BLaER1 treated with 17β-estradiol and CSF1 and Interleukin-3, amounts not matched to agents 10 nM and 100 nM (cell line): ENCODE data around the gene DNAI4.
A peak's percentile ranks its signal among the peaks of the same experiment; 100 is the strongest.
"Not testable (repeated sequence)": the region's sequence is repeated elsewhere in the genome, so short reads cannot be mapped to it uniquely, and the experiment has no call there.

Experiments
- H3K27ac ChIP-seq, 11 experiments: shearing (Covaris generic); formaldehyde crosslinking; 2 replicates each; pipeline ENCODE4 v1.8.1; 2022
- H3K27me3 ChIP-seq, 11 experiments: shearing (Covaris generic); formaldehyde crosslinking; 2 replicates each; pipeline ENCODE4 v1.8.1; 2022
- H3K36me3 ChIP-seq, 11 experiments: shearing (Covaris generic); formaldehyde crosslinking; 2 replicates each; pipeline ENCODE4 v1.8.1; 2022
- H3K4me1 ChIP-seq, 10 experiments: shearing (Covaris generic); formaldehyde crosslinking; 2 replicates each; pipeline ENCODE4 v1.8.1; 2022
- H3K4me2 ChIP-seq, 11 experiments: shearing (Covaris generic); formaldehyde crosslinking; 2 replicates each; pipeline ENCODE4 v1.8.1; 2022
- H3K4me3 ChIP-seq, 10 experiments: shearing (Covaris generic); formaldehyde crosslinking; 2 replicates each; pipeline ENCODE4 v1.8.1; 2022
- H3K9ac ChIP-seq, 11 experiments: shearing (Covaris generic); formaldehyde crosslinking; 2 replicates each; pipeline ENCODE4 v1.8.1; 2022
- H3K9me3 ChIP-seq, 11 experiments: shearing (Covaris generic); formaldehyde crosslinking; replicated peaks in 1 of 11; 2 replicates each; pipeline ENCODE4 v1.8.1; 2022
- H4K20me1 ChIP-seq, 11 experiments: shearing (Covaris generic); formaldehyde crosslinking; 2 replicates each; pipeline ENCODE4 v1.8.1; 2022
- Cebpa-rat ChIP-seq, 11 experiments: shearing (Covaris generic); IDR thresholded peaks; 2 replicates each; pipeline ENCODE4 v1.8.1; 2022

Gene DNAI4

GRCh38 chr1:66787641-66788040, 137.0 kb downstream of the DNAI4 start:
- Histone ChIP-seq H3K4me3 (no peak overlapping the region), H3K4me2 (peak overlapping the region in 2 of 11 experiments; percentile 8 to 69; a peak in 1 of 22 replicates), H3K36me3 (no peaks in the 10 kb centered on the region), H4K20me1 (no peaks in the 10 kb centered on the region), H3K27me3 (no peaks in the 10 kb centered on the region), H3K9ac (no peak overlapping the region), H3K9me3 (no peaks in the 10 kb centered on the region), H3K27ac (no peak overlapping the region), H3K4me1 (peaks cover 0 to 16% (median 8%) of the 10 kb centered on the region in 10 experiments; a peak in 9 of 20 replicates)
- TF ChIP-seq Cebpa-rat (IDR thresholded peaks at IDR 0.05): no peak

GRCh38 chr1:66785800-66786199, 138.9 kb downstream of the DNAI4 start:
- H3K27ac ChIP-seq, H3K4me3 ChIP-seq, H4K20me1 ChIP-seq, H3K9ac ChIP-seq, H3K27me3 ChIP-seq, H3K9me3 ChIP-seq, H3K36me3 ChIP-seq, H3K4me2 ChIP-seq: not testable (repeated sequence)
- peaks cover 0 to 16% (median 8%) of the 10 kb centered on the region in 10 experiments; a peak in 9 of 20 replicates for H3K4me1 ChIP-seq

- H3K4me2 ChIP-seq: no peak overlapping the region
- no peak for TF ChIP-seq Cebpa-rat (IDR thresholded peaks at IDR 0.05)
- H4K20me1 ChIP-seq: no peaks in the 10 kb centered on the region
- no peak overlapping the region for H3K4me3 ChIP-seq
- no peaks in the 10 kb centered on the region for H3K27me3 ChIP-seq
- H3K9ac ChIP-seq: no peak overlapping the region
- H3K36me3 ChIP-seq: no peaks in the 10 kb centered on the region
- no peak overlapping the region for H3K27ac ChIP-seq
- H3K9me3 ChIP-seq: peaks cover 0 to 6% (median 0%) of the 10 kb centered on the region in 11 experiments; a peak in 3 of 22 replicates
- H3K4me1 ChIP-seq: no peaks in the 10 kb centered on the region
Measured at GRCh38 chr1:66779475-66780078, 145.1 kb downstream of the DNAI4 start.

GRCh38 chr1:66778969-66779368, 145.7 kb downstream of the DNAI4 start:
- no peak overlapping the region for H3K4me2 ChIP-seq

GRCh38 chr1:66778266-66778665, 146.4 kb downstream of the DNAI4 start:
- Histone ChIP-seq H3K36me3 (no peaks in the 10 kb centered on the region), H3K4me2 (no peak overlapping the region), H3K27ac (no peak overlapping the region), H4K20me1 (no peaks in the 10 kb centered on the region), H3K9ac (no peak overlapping the region), H3K4me3 (no peak overlapping the region), H3K9me3 (peaks cover 0 to 6% (median 0%) of the 10 kb centered on the region in 11 experiments; a peak in 3 of 22 replicates), H3K4me1 (peaks cover 0 to 7% (median 6%) of the 10 kb centered on the region in 10 experiments; a peak in 6 of 20 replicates), H3K27me3 (no peaks in the 10 kb centered on the region)
- TF ChIP-seq Cebpa-rat (IDR thresholded peaks at IDR 0.05): no peak

More at GRCh38 chr1:66778969-66779368, 145.7 kb downstream of the DNAI4 start:
- no peak overlapping the region for H3K4me3 ChIP-seq
- no peaks in the 10 kb centered on the region for H4K20me1 ChIP-seq
- H3K27me3 ChIP-seq: no peaks in the 10 kb centered on the region
- no peak overlapping the region for H3K9ac ChIP-seq
- H3K9me3 ChIP-seq: peaks cover 0 to 6% (median 0%) of the 10 kb centered on the region in 11 experiments; a peak in 3 of 22 replicates
- no peak overlapping the region for H3K27ac ChIP-seq
- no peak for TF ChIP-seq Cebpa-rat (IDR thresholded peaks at IDR 0.05)
- H3K36me3 ChIP-seq: no peaks in the 10 kb centered on the region
- peaks cover 0 to 5% (median 5%) of the 10 kb centered on the region in 10 experiments; a peak in 6 of 20 replicates for H3K4me1 ChIP-seq

- peaks cover 0 to 7% (median 6%) of the 10 kb centered on the region in 10 experiments; a peak in 6 of 20 replicates for H3K4me1 ChIP-seq
- H3K27me3 ChIP-seq: no peaks in the 10 kb centered on the region
- no peaks in the 10 kb centered on the region for H4K20me1 ChIP-seq
- no peaks in the 10 kb centered on the region for H3K36me3 ChIP-seq
- H3K9me3 ChIP-seq: peaks cover 0 to 6% (median 0%) of the 10 kb centered on the region in 11 experiments; a peak in 3 of 22 replicates
- H3K4me3 ChIP-seq: no peak overlapping the region
- H3K4me2 ChIP-seq: no peak overlapping the region
- H3K9ac ChIP-seq: no peak overlapping the region
- TF ChIP-seq Cebpa-rat (IDR thresholded peaks at IDR 0.05): no peak
- H3K27ac ChIP-seq: no peak overlapping the region
Measured at GRCh38 chr1:66777831-66778230, 146.8 kb downstream of the DNAI4 start.

- Histone ChIP-seq H3K9me3 (peaks cover 0 to 5% (median 0%) of the 10 kb centered on the region in 11 experiments; a peak in 2 of 22 replicates), H3K36me3 (no peaks in the 10 kb centered on the region), H3K4me3 (no peak overlapping the region), H3K9ac (no peak overlapping the region), H3K27me3 (no peaks in the 10 kb centered on the region), H3K4me1 (peaks cover 0 to 7% (median 6%) of the 10 kb centered on the region in 10 experiments; a peak in 6 of 20 replicates), H3K27ac (no peak overlapping the region), H3K4me2 (no peak overlapping the region), H4K20me1 (no peaks in the 10 kb centered on the region)
- no peak for TF ChIP-seq Cebpa-rat (IDR thresholded peaks at IDR 0.05)
Measured at GRCh38 chr1:66775646-66776045, 149.0 kb downstream of the DNAI4 start.

GRCh38 chr1:66774438-66774837, 150.2 kb downstream of the DNAI4 start:
- H3K4me2 ChIP-seq: peak overlapping the region in 1 of 11 experiments; percentile 17; a peak in 1 of 22 replicates

GRCh38 chr1:66773227-66773626, 151.4 kb downstream of the DNAI4 start:
- Histone ChIP-seq H3K27me3 (no peaks in the 10 kb centered on the region), H3K9ac (no peak overlapping the region), H3K36me3 (no peaks in the 10 kb centered on the region), H3K4me1 (peaks cover 0 to 7% (median 6%) of the 10 kb centered on the region in 10 experiments; a peak in 6 of 20 replicates), H3K9me3 (no peaks in the 10 kb centered on the region), H4K20me1 (no peaks in the 10 kb centered on the region), H3K4me2 (no peak overlapping the region), H3K4me3 (no peak overlapping the region), H3K27ac (no peak overlapping the region)
- TF ChIP-seq Cebpa-rat (IDR thresholded peaks at IDR 0.05): no peak

More at GRCh38 chr1:66774438-66774837, 150.2 kb downstream of the DNAI4 start:
- Histone ChIP-seq H3K27me3 (no peaks in the 10 kb centered on the region), H3K36me3 (no peaks in the 10 kb centered on the region), H3K4me1 (peaks cover 0 to 7% (median 6%) of the 10 kb centered on the region in 10 experiments; a peak in 6 of 20 replicates), H4K20me1 (no peaks in the 10 kb centered on the region), H3K4me3 (no peak overlapping the region), H3K9ac (no peak overlapping the region), H3K9me3 (no peaks in the 10 kb centered on the region), H3K27ac (no peak overlapping the region)
- TF ChIP-seq Cebpa-rat (IDR thresholded peaks at IDR 0.05): no peak

GRCh38 chr1:66770694-66771093, 154.0 kb downstream of the DNAI4 start:
- H3K36me3 ChIP-seq: no peaks in the 10 kb centered on the region
- TF ChIP-seq Cebpa-rat (IDR thresholded peaks at IDR 0.05): no peak
- no peak overlapping the region for H3K27ac ChIP-seq
- H3K4me1 ChIP-seq: peaks cover 0 to 7% (median 6%) of the 10 kb centered on the region in 10 experiments; a peak in 7 of 20 replicates
- no peak overlapping the region for H3K4me2 ChIP-seq
- no peaks in the 10 kb centered on the region for H3K9me3 ChIP-seq
- H3K9ac ChIP-seq: no peak overlapping the region
- H3K4me3 ChIP-seq: no peak overlapping the region
- no peaks in the 10 kb centered on the region for H4K20me1 ChIP-seq
- no peaks in the 10 kb centered on the region for H3K27me3 ChIP-seq
